Colon (tissue), 2 donors: ENCODE data around the gene GIMAP5.

ENCODE experiments used
- FAIRE-seq: peaks from 2 replicates; lab custom pipeline; 2012; peaks lifted over from hg19 to GRCh38; lab: Jason Lieb, UNC
- donor health status: control.
- donor health status: control.

The GIMAP5 gene

DNA sequence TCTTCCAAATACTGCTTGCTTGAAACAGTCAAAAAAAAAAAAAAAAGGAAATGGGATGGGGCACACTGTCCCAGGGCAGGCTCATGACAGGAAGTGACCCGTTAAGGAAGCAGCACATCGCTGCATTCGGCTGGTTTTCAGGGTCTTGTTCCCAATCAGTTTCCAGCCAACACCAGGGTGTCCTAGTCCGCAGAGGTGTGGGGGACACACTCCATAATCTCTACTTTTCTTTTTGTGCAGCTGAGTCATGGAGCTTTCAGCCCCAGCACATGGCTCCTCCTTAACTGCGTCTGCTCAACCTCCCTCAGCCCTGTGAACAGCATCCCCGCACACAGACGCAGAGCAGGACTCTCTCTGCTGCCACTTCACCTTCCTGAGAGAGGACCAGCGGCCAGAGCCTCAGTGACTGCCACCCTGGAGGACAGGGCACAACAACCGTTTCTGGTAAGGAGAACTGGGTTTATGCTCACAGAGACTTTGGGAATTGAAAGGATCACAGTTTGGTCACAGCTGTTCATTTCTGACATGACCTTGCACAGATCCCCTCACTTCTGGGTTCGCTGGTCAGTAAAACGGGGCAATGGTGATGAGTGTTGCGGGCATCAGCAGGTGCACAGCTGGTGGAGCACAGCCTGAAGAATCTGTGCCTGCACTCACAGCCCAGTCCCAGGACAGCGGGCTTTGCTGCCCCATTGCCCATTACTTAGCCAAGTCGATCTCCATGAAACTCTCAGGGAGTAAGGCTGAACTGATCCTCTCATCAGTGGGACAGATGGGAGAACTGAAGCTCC, at the start of gene GIMAP5:
Gene GIMAP5 (plus strand): TSS at position 154 of the 791 bp plus-strand sequence. CDS start 3,467 bp downstream, outside the sequence.
- FAIRE-seq, result no peak

DNA sequence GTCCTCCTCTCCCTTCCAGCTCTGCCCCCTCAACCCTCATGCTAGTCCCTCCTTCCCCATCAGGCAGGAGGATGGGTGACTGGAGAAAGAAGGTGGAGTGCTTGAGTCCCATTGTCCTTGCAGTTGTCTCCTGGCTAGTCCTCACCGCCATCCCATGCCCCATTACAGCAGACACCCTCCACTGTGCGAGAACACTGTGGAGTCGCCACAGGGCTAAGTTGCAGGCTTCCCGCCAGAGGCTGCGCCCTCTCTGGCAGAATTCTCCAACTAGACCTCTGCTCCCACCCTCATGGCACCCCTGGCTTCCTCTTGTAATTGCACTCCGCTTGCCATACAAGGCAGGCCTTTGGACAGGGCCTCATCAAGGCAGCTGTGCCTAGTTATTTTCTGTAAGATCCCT, 48.6 kb upstream of the GIMAP5 start:
- no peak for FAIRE-seq

DNA sequence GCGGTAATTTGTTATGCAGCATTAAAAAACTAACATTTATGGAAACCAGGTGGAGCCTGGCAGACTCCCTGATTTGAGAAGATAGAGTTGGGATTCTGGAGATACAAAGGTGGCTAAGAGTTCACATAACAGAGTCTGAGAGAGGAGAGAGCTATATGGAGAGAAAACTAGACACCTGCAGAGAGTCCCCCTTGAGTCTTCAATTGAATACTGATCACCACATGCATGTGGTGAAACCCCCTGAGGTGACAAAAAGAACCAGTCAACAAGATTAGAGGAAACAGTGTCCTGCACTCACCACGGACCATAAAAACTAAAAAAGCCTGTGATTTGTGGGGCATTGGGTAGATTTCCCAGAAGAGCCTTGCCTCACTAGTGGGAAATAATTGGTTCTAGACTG, 41.6 kb upstream of the GIMAP5 start:
- no peak for FAIRE-seq

DNA sequence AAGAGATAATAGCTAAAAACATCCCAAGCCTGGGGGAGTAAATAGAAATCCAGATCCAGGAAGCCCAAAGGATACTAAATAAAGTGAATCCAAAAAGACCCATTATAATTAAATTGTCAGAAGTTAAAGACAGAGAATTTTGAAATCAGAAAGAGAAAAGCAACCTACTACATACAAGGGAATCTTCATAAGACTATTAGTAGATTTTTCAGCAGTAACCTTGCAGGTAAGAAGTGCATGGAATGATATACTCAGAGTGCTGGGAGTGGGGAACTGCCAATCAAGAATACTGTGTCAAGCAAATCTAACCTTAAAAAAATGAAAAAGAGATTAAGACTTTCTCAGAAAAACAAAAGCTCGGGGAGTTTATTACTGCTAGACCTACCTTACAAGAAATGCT, 34.0 kb upstream of the GIMAP5 start:
- no peak for FAIRE-seq

DNA sequence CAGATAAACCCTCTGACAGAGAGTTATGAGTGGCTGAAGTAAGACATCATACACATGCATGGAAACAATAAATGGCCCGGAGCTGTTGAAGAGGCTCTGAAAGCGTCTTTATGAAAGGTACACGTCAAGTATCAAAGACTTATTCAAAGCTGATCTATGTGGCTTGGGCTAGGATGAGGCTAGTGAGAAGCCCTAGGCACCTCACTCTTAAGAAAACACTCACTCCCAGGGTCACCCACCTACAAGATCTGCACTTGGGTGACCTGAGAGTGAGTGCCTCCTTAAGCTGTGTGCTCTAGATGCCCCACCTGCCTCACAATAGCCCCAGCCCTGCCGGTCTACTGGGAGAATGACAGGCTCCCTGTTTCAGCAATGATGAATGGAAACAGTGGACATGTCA, 21.9 kb upstream of the GIMAP5 start:
- FAIRE-seq, result no peak

DNA sequence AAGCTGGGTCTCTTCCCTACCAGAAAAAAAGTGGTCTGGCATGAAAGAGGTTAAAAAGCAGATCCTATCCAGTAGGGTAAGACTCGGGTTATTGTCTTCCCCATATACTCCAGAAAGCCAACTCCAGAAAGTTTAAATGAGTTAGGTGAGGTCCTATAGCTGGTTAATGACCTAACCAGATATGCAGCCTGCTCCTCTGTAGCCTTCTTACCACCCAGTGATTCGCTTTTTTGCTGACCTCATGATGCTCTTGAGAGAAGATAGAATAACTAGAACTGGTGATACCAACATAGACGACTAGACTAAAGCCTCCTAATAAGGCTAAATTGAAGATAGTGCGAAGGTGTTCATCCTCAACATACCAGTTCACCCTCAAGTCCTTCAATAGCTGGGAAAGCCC, 21.5 kb upstream of the GIMAP5 start:
- FAIRE-seq, result no peak

DNA sequence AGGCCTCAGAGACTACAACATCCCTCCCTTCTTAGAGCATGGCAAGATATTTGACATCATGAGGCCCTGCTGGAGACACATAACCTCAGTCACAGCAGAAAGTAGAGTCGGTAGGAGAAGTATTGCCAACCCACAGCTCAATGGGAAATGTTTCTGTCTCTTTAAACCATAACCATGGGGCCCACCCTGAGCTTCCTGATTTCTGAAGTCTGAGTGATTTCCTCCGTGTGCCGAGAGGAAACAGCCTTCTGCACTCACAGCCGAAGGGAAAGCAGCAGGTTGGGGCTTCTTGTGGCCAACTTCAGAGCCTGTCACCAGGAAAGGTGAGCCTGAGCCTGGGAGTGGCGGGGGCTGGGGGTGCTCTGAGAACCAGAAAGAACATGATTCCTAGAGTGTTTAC, 20.9 kb upstream of the GIMAP5 start, which contains the start of gene GIMAP1:
Gene GIMAP1 (plus strand): TSS at position 246 of the 400 bp plus-strand sequence. CDS start 2,435 bp downstream, outside the sequence.
- FAIRE-seq, result no peak

DNA sequence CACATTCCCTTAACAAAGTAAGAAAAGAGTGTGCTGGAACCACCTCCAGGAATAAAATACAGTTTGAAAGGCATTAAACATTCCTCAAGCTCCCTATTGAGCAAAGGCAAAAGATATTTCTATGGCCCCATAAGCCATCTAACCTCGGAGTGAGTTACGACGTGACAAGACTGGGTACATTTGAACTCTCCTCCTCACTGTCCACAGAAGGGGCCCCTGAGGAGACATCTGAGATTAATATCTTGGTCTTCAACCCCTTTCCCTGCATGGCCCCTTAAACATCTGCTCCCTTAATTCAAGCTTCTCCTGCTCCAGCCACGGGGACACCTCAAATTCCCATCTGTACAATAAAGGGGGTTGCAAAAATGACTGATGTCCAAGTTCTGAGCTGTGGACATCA, 20.3 kb upstream of the GIMAP5 start:
- no peak for FAIRE-seq

DNA sequence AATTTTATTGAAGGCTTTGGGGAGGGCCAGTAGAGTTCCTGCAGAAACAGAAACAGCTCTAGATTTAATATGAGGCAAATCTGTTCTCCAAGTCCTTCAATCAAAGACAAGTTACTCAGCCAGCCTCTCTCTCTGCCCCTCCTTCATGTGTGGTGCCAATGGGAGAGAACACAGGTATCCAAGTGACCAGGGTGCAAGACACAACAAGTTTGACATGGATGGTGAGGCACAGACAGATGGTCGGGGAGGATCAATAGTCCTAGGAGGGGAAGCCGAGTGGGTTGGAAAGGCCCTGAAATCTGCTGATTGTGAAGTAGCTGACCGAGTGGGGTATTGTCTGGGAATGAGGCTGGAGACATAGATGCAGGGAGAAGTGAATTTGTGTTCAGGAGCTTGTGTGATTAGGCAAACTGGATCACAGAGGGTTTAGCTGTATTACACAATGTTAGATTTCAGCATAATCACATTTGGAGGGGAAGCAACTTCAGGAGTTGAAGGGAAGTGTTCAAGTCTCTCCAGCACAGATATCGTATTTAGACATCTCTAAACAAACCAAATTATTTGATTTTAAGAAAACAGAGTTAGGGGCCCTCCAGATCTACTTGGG, 19.3 kb upstream of the GIMAP5 start:
- FAIRE-seq, result no peak

DNA sequence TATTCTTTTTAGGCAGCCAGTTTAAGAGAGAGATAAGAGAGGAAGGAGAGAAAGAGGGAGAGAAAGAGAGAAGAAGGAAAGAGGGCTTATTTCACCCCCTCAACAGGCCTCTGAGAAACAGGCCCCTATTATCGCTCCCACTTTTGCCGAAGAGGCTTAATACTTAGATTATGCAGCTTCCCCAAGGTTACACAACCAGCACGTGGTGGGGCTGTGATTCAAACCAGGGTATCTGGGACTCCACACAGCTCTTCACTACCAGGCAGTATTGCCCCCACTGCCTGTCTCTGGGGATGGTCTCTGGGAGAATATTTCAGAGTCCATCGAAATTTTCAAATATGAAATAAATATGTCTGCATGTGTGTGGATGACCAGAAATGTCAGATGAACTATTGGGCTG, 17.8 kb upstream of the GIMAP5 start:
- no peak for FAIRE-seq

DNA sequence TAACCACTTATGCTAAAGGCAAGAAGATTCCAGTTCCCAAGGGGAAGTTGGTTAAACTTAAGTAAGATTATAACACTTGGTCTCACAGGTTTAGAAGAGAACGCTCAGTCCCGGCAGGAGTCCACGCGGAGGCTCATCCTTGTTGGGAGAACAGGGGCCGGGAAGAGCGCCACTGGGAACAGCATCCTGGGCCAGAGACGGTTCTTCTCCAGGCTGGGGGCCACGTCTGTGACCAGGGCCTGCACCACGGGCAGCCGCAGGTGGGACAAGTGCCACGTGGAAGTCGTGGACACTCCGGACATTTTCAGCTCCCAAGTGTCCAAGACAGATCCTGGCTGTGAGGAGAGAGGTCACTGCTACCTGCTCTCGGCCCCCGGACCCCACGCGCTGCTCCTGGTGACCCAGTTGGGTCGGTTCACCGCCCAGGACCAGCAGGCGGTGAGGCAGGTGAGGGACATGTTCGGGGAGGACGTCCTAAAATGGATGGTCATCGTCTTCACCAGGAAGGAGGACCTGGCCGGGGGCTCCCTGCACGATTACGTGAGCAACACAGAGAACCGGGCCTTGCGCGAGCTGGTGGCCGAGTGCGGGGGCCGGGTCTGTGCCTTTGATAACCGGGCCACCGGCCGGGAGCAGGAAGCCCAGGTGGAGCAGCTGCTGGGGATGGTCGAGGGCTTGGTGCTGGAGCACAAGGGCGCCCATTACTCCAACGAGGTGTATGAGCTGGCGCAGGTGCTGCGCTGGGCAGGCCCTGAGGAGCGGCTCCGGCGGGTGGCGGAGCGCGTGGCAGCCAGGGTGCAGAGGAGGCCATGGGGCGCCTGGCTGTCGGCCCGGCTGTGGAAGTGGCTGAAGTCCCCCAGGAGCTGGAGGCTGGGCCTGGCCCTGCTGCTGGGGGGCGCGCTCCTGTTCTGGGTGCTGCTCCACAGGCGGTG, 17.0 kb upstream of the GIMAP5 start:
- FAIRE-seq, result no peak

DNA sequence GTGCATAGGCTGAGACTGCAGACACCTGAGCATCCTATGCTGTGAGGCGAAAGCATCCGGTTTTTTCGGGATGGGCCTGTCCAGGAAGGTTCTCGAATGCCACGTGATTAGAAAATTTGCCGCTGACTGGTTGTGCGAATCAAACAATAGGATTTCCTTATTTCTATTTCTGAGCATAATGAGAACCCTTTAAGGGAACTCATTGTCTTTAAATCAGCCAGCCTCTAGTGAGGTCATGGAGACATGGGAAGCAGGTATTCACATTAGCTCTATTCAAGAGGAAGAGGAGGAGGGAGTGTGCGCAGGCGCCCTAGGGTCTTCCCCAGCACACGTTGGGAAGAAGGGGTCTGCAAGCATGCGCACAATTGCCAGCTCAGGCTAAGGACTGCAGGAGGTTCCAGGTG, 15.2 kb upstream of the GIMAP5 start:
- no peak for FAIRE-seq

DNA sequence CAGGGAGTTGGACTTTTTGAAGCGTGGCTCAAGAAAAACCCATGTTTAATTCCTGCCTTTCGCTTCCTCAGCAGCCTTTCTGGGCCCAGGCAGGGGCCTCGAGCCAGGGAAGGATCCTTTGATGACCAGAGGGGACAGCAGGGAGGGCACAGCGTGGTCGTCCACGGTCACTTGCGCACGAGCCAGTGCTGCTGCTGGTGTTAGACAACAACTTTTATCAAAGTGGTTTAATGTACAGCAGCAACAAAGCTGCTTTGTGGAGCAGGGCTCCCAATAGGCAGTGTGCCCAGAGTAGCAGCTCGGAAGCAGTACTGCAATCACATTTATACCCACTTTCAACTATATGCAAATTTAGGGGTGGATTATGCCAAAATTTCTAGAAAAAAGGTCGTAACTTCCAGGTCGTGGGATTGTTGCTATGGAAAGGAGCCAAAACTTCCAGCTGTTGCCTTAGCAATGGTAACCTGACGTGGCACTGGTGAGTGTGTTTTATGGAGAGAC, 14.7 kb upstream of the GIMAP5 start:
- no peak for FAIRE-seq

DNA sequence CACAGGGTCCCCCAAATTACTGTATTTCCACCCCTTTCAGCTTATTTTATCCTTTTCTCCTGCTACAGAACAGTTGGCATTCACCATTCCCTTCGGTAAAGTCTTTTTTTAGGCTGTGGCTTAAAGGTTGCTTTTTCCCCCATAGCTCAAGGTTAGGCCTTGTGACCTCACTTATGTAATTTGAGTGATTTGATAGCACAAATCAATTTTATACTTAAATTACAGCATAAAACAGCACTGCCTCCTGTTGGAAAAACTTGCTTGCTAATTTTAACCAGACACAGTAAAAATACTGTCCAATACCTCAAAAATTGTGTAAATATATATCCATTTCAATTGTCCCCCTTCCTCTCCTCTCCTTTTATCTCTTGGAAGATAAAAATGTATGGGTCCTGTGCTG, 13.8 kb upstream of the GIMAP5 start:
- FAIRE-seq, result no peak

DNA sequence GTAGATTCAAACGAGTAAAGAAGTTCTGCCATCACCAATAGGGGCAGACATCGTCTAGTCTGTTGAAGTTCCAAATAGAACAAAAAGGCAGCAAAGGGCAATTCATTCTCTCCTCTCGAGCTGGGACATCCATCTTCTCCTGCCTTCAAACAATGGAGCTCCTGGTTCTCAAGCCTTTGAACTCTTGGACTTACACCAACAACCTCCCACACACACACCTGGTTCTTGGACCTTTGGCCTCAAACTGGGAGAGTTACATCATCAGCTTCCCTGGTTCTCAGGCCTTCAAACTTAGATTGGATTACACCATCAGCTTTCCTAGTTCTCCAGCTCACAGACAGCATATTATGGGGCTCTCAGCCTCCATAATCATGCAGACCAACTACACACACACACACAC, 9.8 kb upstream of the GIMAP5 start:
- no peak for FAIRE-seq

DNA sequence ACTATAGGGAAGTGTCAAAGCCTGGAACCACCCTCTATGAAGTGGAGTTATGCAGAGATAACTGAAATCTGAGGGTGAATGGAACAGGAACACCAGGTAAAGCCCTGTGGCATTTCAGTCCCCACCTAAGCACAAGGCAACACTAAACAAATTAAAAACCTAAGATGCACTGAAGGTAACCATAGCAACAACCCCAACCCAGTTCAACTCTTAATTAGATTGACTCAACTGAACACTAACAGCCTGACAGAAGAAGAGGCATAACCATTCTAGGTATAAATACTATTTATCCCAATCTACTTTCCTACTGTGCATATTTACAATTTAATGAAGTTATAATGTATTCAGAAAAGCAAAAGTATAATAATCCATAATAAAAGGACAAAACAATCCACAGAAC, 9.2 kb upstream of the GIMAP5 start:
- no peak for FAIRE-seq

DNA sequence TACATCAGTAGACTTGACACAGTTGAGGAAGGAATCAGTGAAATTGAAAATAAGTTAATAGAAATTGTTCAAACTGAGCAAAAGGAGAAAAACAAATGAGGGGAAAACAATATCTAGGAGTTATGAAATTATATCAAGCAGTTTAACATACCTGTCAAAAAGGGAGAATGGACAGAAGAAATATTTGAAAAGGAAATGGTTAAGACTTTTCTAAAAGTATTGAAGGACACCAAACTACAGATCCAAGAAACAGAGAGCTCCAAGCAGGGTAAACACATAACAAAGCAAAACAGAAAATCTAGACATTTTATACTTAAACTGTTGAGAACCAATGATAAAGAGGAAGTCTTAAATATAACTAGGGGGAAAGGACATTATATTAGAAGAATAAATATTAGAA, 8.6 kb upstream of the GIMAP5 start:
- no peak for FAIRE-seq

DNA sequence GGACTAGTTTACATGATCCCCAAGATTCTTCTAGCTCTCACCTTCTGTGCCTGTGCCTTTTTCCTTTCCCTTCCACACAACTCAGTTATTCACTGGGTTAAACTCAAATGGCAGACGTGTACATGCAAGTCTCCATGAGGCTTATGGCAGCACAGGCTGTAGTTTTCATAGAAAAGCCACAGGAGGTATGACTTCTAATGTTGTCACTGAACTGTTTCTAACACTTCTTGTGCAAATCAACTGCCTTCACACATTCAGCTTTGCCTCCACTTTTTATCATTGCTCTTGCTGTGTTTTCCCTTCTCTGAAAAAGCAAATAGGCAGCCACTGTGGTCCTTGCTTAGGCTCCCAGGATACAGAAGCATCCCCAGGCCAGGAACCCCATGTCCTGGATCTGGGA, 5.3 kb upstream of the GIMAP5 start:
- FAIRE-seq, result no peak

DNA sequence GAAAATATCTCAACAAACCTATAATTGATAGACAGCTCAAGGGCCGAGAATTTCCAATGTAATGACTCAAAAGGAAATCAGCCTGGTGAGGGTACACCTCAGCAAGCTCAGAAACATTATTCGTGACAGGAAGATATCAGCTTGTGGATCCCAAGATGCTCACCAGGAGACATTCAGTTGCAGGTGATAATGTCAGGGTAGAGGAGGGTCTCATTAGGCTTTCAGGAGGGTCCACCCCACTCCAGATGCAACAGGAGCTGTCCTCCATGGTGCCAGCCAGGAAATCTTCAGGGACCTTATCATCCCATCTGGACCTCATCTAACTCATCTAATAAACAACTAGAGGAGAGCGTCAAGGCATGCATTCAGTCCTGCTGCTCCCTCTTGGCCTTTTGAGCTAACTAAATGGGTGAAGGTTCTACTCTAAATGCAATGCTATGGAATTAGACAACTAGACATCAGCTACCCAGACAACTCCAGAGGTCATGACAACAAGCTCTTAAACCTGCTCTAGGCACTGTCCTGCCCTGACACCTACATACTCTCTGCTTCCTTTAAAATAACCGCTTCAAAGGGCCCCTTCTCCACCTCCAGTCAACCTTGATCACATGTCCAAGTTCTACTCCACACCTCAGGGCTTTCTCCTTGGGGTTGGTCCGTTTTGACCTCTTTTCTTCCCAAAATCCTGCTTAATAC, 4.3 kb upstream of the GIMAP5 start:
- FAIRE-seq, result no peak

DNA sequence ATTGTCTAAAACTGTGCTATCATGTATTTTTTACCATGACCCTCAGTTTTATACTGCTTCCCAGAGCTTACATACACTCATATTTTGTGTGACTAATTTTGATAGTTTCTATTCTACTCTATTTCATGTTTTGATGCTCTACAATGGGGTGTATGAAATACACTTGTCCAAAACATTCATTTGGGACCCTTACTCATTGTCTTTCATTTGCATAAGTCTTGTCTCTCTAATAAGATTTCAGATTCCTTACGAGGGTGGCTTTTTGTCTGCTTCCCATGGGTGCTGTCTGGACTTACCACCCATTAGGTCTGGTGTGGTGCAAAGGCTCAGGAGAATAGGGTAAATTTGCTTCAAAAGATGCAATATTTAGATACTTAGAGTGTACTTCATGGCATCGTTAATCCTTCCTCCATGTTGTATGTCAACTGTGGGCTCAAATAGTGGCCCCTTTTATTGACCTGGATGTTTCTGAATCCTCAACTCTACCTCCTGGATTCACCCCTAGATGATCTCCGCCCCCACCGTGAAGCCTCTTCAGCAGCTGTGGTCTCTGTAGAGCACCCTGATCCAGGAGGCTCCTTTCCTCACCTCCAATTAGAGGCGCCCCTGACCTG, 3.6 kb upstream of the GIMAP5 start:
- FAIRE-seq, result no peak

DNA sequence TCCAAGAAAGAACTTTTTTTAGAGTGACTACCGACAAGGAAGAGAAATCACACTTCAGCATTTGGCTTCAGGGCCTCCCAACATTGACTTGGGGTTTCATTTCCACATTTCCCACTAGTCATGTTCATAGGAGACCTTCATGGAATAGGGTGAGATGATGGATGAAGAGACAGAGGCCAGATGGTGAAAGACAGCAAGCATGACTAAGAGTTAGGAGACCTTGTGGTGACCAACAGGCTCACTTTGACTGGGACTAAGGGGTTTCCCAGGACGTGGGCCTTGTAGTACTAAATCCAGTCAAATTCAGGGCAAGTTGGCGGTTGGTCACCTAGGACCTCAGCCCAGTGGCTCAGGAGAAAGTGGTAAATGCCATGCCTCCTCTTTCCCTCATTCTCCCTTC, 3.0 kb upstream of the GIMAP5 start:
- no peak for FAIRE-seq
